SK-N-SH (cell line): Measurements from ENCODE around the gene TMEM132D. TPM values are rescaled to one million over a fixed set of nuclear protein-coding genes. Genes with fewer than 3 reads are reported as not detected.

Experiments
- CTCF ChIA-PET: fragments of 300-600, 350-600 bp; formaldehyde crosslinking; extraction: SDS; loops from one replicate; lab custom pipeline; 2021; lab: Yijun Ruan, JAX
- POLR2A ChIA-PET: fragments of 350-600 bp; sonication (Branson Sonifier 250); formaldehyde crosslinking; extraction: SDS; loops from one replicate; lab custom pipeline; 2020; ENCODE audit warnings: antibody characterized with exemption, inconsistent platforms; lab: Yijun Ruan, JAX
- DNase-seq: peaks from one replicate; pipeline ENCODE4 v3.0.0; 2012
- H2AFZ ChIP-seq: fragments of 200-600 bp; sonication (generic); 2 replicates; pipeline ENCODE4 v1.8.1; 2016; ENCODE audit warnings: antibody characterized with exemption, mild to moderate bottlenecking, low read depth
- H3F3A ChIP-seq: fragments of 200-600 bp; sonication (generic); replicated peaks from 2 replicates; pipeline ENCODE3; 2016; ENCODE audit warnings: antibody characterized with exemption, mild to moderate bottlenecking; ENCODE audit not compliant: insufficient read depth
- H3K27ac ChIP-seq, 2 experiments: fragments of 200-500 bp in 1 of 2; fragments of 200-600 bp in 1 of 2; sonication (Bioruptor generic) in 1 of 2; sonication (generic), shearing (Covaris generic) in 1 of 2; 2 replicates each; pipeline versions ENCODE4 v1.5.1 to v1.6.1; 2014 to 2016; ENCODE audit warnings: low read depth in 2 of 2, inconsistent platforms in 1 of 2, low read length in 1 of 2, mild to moderate bottlenecking in 1 of 2, mixed read lengths in 1 of 2
- H3K27me3 ChIP-seq: fragments of 200-600 bp; sonication (generic), shearing (Covaris generic); 2 replicates; pipeline ENCODE4 v1.6.1; 2016; ENCODE audit warnings: mixed run types; ENCODE audit not compliant: insufficient read depth
- H3K36me3 ChIP-seq, 2 experiments: fragments of 200-500 bp in 1 of 2; fragments of 200-600 bp in 1 of 2; sonication (Bioruptor generic) in 1 of 2; sonication (generic) in 1 of 2; replicated peaks in 1 of 2; 2 replicates each; pipeline versions ENCODE3 to v1.5.1; 2014 to 2016; ENCODE audit warnings: low read length in 1 of 2, mild to moderate bottlenecking in 1 of 2; ENCODE audit not compliant: insufficient read depth in 2 of 2, control insufficient read depth in 1 of 2
- H3K4me1 ChIP-seq, 2 experiments: fragments of 200-500 bp in 1 of 2; fragments of 200-600 bp in 1 of 2; sonication (Bioruptor generic) in 1 of 2; sonication (generic), shearing (Covaris generic) in 1 of 2; 2 replicates each; pipeline versions ENCODE4 v1.5.1 to v1.6.1; 2014 to 2016; ENCODE audit warnings: low read depth in 1 of 2, low read length in 1 of 2, mixed run types in 1 of 2; ENCODE audit not compliant: insufficient read depth in 2 of 2, control insufficient read depth in 1 of 2
- H3K4me2 ChIP-seq: fragments of 200-600 bp; sonication (generic), shearing (Covaris generic); 2 replicates; pipeline ENCODE4 v1.6.1; 2017; ENCODE audit warnings: mixed run types
- H3K4me3 ChIP-seq, 2 experiments: fragments of 200-500 bp in 1 of 2; fragments of 200-600 bp in 1 of 2; sonication (Bioruptor generic) in 1 of 2; sonication (generic), shearing (Covaris generic) in 1 of 2; 2 replicates each; pipeline versions ENCODE4 v1.5.1 to v1.8.1; 2014 to 2016; ENCODE audit warnings: low read depth in 2 of 2, inconsistent platforms in 1 of 2, low read length in 1 of 2, mild to moderate bottlenecking in 1 of 2, mixed read lengths in 1 of 2, moderate library complexity in 1 of 2
- H3K79me2 ChIP-seq: fragments of 200-600 bp; sonication (generic); 2 replicates; pipeline ENCODE4 v1.8.1; 2017; ENCODE audit warnings: mild to moderate bottlenecking; ENCODE audit not compliant: insufficient read depth
- H3K9ac ChIP-seq: fragments of 200-600 bp; sonication (generic); 2 replicates; pipeline ENCODE4 v1.6.1; 2017; ENCODE audit warnings: mixed run types
- H3K9me2 ChIP-seq: fragments of 200-600 bp; sonication (generic); 2 replicates; pipeline ENCODE4 v1.6.1; 2017; ENCODE audit warnings: mixed run types
- H3K9me3 ChIP-seq: fragments of 200-600 bp; sonication (generic); 2 replicates; pipeline ENCODE4 v1.6.1; 2017; ENCODE audit warnings: mixed run types, mild to moderate bottlenecking, moderate library complexity
- H4K20me1 ChIP-seq: fragments of 200-600 bp; sonication (generic); 2 replicates; pipeline ENCODE4 v1.6.1; 2017; ENCODE audit warnings: mild to moderate bottlenecking, mixed run types; ENCODE audit not compliant: insufficient read depth
- CHD2 ChIP-seq: fragments of 150-350 bp; IDR thresholded peaks from 2 replicates; pipeline ENCODE4 v1.6.1; 2018; ENCODE audit warnings: low read length; ENCODE audit not compliant: partially characterized antibody
- CTCF ChIP-seq: fragments of 200-600 bp; sonication (generic); IDR thresholded peaks from 2 replicates; pipeline ENCODE4 v1.6.1; 2017; ENCODE audit warnings: antibody characterized with exemption, mild to moderate bottlenecking, moderate library complexity
- ELF1 ChIP-seq: IDR thresholded peaks from 2 replicates; pipeline ENCODE4 v1.4.0; 2012
- EP300 ChIP-seq, 2 experiments: IDR thresholded peaks; 2 replicates each; pipeline versions ENCODE4 v1.4.0 to v1.6.1; 2012; ENCODE audit warnings: borderline replicate concordance in 1 of 2, low read depth in 1 of 2, low read length in 1 of 2
- FOXM1 ChIP-seq: IDR thresholded peaks from 2 replicates; pipeline ENCODE4 v1.4.0; 2012; ENCODE audit warnings: low read depth, mild to moderate bottlenecking
- GABPA ChIP-seq: IDR thresholded peaks from 2 replicates; pipeline ENCODE4 v1.4.0; 2012; ENCODE audit warnings: low read depth, mild to moderate bottlenecking
- IRF3 ChIP-seq: fragments of 150-350 bp; IDR thresholded peaks from 2 replicates; pipeline ENCODE4 v1.6.1; 2016; ENCODE audit warnings: mild to moderate bottlenecking, low read depth, low read length
- JUND ChIP-seq: IDR thresholded peaks from 2 replicates; pipeline ENCODE4 v1.4.0; 2012
- MAX ChIP-seq: IDR thresholded peaks from 2 replicates; pipeline ENCODE4 v1.4.0; 2012; ENCODE audit warnings: low read depth
- MEF2A ChIP-seq: IDR thresholded peaks from 2 replicates; pipeline ENCODE4 v1.4.0; 2012; ENCODE audit warnings: low read depth, borderline replicate concordance
- MXI1 ChIP-seq: IDR thresholded peaks from 2 replicates; pipeline ENCODE4 v1.6.1; 2012; ENCODE audit warnings: mild to moderate bottlenecking, low read depth, low read length, improper control_type of control experiment
- PBX3 ChIP-seq: IDR thresholded peaks from 2 replicates; pipeline ENCODE4; 2012
- POLR2AphosphoS5 ChIP-seq: IDR thresholded peaks from 2 replicates; pipeline ENCODE4 v1.6.1; 2012; ENCODE audit warnings: low read depth, low read length
- RAD21 ChIP-seq: IDR thresholded peaks from 2 replicates; pipeline ENCODE4 v1.6.1; 2012; ENCODE audit warnings: mild to moderate bottlenecking, low read length
- RCOR1 ChIP-seq: fragments of 150-350 bp; IDR thresholded peaks from 2 replicates; pipeline ENCODE4 v1.6.1; 2017; ENCODE audit warnings: antibody characterized with exemption, low read length
- RFX5 ChIP-seq: IDR thresholded peaks from 2 replicates; pipeline ENCODE4 v1.6.1; 2012; ENCODE audit warnings: mild to moderate bottlenecking, improper control_type of control experiment, low read length
- RXRA ChIP-seq: IDR thresholded peaks from 2 replicates; pipeline ENCODE4 v1.4.0; 2012; ENCODE audit warnings: low read depth, mild to moderate bottlenecking, borderline replicate concordance
- SIN3A ChIP-seq: IDR thresholded peaks from 2 replicates; pipeline ENCODE4 v1.6.1; 2012; ENCODE audit warnings: low read depth, mild to moderate bottlenecking, low read length, moderate library complexity, borderline replicate concordance
- SMC3 ChIP-seq: IDR thresholded peaks from 2 replicates; pipeline ENCODE4 v1.6.1; 2012; ENCODE audit warnings: low read depth, low read length, improper control_type of control experiment
- TAF1 ChIP-seq: IDR thresholded peaks from 2 replicates; pipeline ENCODE4 v1.6.1; 2012; ENCODE audit warnings: low read depth, mild to moderate bottlenecking, low read length, moderate library complexity, borderline replicate concordance
- TCF12 ChIP-seq: IDR thresholded peaks from 2 replicates; pipeline ENCODE4 v1.4.0; 2012
- USF1 ChIP-seq: IDR thresholded peaks from 2 replicates; pipeline ENCODE4 v1.4.0; 2012; ENCODE audit warnings: low read depth, borderline replicate concordance
- USF2 ChIP-seq: fragments of 150-350 bp; IDR thresholded peaks from 2 replicates; pipeline ENCODE4 v1.6.1; 2017; ENCODE audit warnings: antibody characterized with exemption, low read length, low read depth, borderline replicate concordance
- YY1 ChIP-seq: IDR thresholded peaks from 2 replicates; pipeline ENCODE4 v1.4.0; 2012; ENCODE audit warnings: low read depth, mild to moderate bottlenecking
- WGBS: methylation state at CpG from one replicate; pipeline ENCODE4 v1.1.6; 2017; ENCODE audit warnings: low lambda C conversion rate; 5-methylcytosine and 5-hydroxymethylcytosine counted together
- polyA plus RNA-seq, 3 experiments: library from polyadenylated mRNA; depleted of rRNA; stranded (reverse); fragments of >200 nt; gene quantifications; 2 replicates each; pipeline ENCODE4 v1.2.3, GENCODE V29; 2012

The TMEM132D gene
- polyA plus RNA-seq, 1 of the 3 experiments (the other 2 are of a cell fraction) = not detected

- H3K9me2 ChIP-seq = no peaks in the 10 kb centered on the region
- ChIA-PET CTCF (interaction anchor here (1.1 kb wide), 1 partner anchor 14 kb away, joined by 3 read pairs; no protein-coding TSS in a partner anchor), POLR2A (no interaction called here)
- TF ChIP-seq RCOR1 (no peak), YY1 (no peak), JUND (no peak), USF2 (no peak), IRF3 (no peak), SMC3 (no peak), SIN3A (no peak), MEF2A (no peak), RXRA (no peak), RAD21 (no peak), RFX5 (no peak), POLR2AphosphoS5 (no peak), MXI1 (no peak)
- no peak for DNase-seq
- no peaks in the 10 kb centered on the region for H3K79me2 ChIP-seq
- H3K27ac ChIP-seq = no peak overlapping the region
- H3K27me3 ChIP-seq = no peaks in the 10 kb centered on the region
- H3F3A ChIP-seq = no peaks in the 10 kb centered on the region
- H3K36me3 ChIP-seq = no peaks in the 10 kb centered on the region
- H3K4me2 ChIP-seq = no peak overlapping the region
- H3K9ac ChIP-seq = no peak overlapping the region
- no peak overlapping the region for H2AFZ ChIP-seq
- H3K4me3 ChIP-seq = no peak overlapping the region
- H4K20me1 ChIP-seq = no peaks in the 10 kb centered on the region
- no peaks in the 10 kb centered on the region for H3K9me3 ChIP-seq
- no peaks in the 10 kb centered on the region for H3K4me1 ChIP-seq
- WGBS = 0% methylated on average over 2 of the region's 2 CpGs
Measured at GRCh38 chr12:129681830-129682229, 222.0 kb downstream of the TMEM132D start.

- 8% methylated on average over 1 of the region's 1 CpG for WGBS
- Histone ChIP-seq H3K79me2 (no peaks in the 10 kb centered on the region), H4K20me1 (no peaks in the 10 kb centered on the region), H3K4me1 (no peaks in the 10 kb centered on the region), H3K4me2 (no peak overlapping the region), H3K9me3 (no peaks in the 10 kb centered on the region), H3F3A (no peaks in the 10 kb centered on the region), H3K27ac (no peak overlapping the region), H3K27me3 (no peaks in the 10 kb centered on the region), H2AFZ (no peak overlapping the region), H3K9me2 (no peaks in the 10 kb centered on the region), H3K36me3 (no peaks in the 10 kb centered on the region), H3K9ac (no peak overlapping the region), H3K4me3 (no peak overlapping the region)
- no peak for DNase-seq
- ChIA-PET CTCF (interaction anchor here (0.7 to 1.1 kb wide), 2 partner anchors 14 to 1590 kb away, joined by 3 read pairs; no protein-coding TSS in a partner anchor), POLR2A (no interaction called here)
- TF ChIP-seq USF1 (no peak), MAX (no peak), EP300 (IDR thresholded peaks at IDR 0.05; ENCODE audit: borderline replicate concordance in 1 of 2, low read depth in 1 of 2, low read length in 1 of 2) (no peak), YY1 (no peak), MEF2A (no peak), CTCF (no peak), CHD2 (no peak), JUND (no peak), FOXM1 (no peak), PBX3 (no peak), USF2 (no peak), TAF1 (no peak), TCF12 (no peak), ELF1 (no peak), GABPA (no peak)
Measured at GRCh38 chr12:129681151-129681550, 222.7 kb downstream of the TMEM132D start.
